ENCODE data around the gene SETD1A.
"Not testable (repeated sequence)": the region's sequence is repeated elsewhere in the genome, so short reads cannot be mapped to it uniquely, and the experiment has no call there.

The SETD1A gene

GRCh38 chr16:30998852-30999761, 41.6 kb downstream of the SETD1A start:
- DNase-seq (ENCODE audit: low read depth), result no peak

GRCh38 chr16:31000671-31001382, 43.3 kb downstream of the SETD1A start:
- DNase-seq (ENCODE audit: low read depth), result no peak

DNA sequence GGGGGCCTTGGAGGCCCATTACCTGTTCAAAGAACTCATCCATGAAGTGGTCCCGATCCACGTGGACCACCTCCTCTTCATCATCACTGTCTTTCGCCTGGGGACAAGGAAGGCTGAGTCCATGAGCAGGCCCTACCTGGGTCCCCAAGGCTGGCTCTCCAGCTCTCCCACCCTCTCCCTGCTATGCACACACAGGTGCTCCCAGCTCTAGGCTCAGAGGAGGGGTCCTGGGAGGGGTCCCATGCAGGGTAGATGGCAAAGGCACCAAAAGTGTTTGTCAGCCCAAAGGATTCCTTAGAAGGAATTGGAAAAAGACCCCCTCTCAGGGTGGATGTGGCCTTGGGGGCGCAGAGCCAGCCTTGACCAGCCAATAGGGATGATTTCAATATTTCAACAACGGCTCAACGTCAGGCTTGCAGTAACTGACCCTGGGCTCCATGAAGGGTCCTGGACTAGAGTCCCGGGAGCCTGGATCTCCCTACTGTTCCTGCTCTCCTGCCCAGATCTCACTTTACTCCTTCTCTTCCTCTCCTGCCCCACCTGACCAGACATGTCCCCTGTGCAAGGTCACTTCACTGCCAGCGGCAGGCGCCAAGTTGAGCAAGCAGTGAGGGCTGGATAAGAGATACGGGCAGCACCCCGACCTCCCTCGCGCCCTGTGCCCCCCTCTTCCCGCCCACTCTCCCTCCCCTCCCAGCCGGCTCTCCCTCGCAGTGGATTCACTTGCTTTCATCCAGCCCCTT, 44.1 kb downstream of the SETD1A start:
- no peak for DNase-seq (ENCODE audit: low read depth)

DNA sequence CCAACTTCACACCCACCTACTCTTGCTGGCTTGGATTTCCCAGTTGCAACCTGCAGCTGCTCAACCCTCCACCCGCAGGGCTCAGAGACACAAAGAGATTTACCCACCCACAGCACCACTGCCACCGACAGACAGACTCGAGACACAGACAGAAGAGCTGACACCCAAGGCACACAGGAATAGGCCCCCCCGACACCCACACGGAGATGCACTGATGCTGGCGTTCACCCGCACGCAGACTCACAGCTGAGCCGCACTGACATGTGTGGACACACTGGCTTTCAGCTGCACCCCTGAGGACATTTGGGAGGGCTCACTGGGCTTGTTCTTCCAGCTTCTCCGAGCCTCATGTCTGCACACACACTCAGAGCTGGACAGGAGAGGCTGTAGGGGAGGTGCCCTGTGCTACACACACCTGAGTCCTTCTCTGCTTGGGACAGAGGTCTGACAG, 44.7 kb downstream of the SETD1A start:
- no peak for DNase-seq (ENCODE audit: low read depth)

DNA sequence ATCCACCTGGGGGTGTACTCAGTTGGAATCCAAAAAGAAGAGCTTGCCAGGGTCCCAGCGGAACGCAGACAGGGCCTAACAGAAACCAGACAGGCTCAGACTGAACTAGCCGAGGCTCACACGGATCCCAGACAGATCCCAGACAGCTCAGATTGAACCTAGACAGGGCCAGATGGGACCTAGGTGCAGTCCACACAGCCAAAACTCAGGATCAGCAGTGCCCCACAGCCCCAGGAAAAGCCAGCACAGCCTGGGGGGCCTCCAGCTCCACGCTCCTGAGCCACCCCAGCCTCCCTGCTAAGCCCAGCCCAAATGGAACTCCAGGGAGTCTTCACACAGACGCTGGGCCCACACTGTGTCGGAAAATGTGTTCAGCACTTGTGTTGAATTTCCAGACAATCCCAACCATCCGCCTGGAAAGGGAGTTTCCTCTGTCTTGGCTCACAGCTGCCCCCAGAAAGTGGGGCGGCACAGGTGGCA, 45.3 kb downstream of the SETD1A start:
- no peak for DNase-seq (ENCODE audit: low read depth)

- DNase-seq (ENCODE audit: low read depth), result no peak
Observed at GRCh38 chr16:31003744-31004143, 46.2 kb downstream of the SETD1A start.

GRCh38 chr16:31004658-31005057, 47.1 kb downstream of the SETD1A start:
- no peak for DNase-seq (ENCODE audit: low read depth)

DNA sequence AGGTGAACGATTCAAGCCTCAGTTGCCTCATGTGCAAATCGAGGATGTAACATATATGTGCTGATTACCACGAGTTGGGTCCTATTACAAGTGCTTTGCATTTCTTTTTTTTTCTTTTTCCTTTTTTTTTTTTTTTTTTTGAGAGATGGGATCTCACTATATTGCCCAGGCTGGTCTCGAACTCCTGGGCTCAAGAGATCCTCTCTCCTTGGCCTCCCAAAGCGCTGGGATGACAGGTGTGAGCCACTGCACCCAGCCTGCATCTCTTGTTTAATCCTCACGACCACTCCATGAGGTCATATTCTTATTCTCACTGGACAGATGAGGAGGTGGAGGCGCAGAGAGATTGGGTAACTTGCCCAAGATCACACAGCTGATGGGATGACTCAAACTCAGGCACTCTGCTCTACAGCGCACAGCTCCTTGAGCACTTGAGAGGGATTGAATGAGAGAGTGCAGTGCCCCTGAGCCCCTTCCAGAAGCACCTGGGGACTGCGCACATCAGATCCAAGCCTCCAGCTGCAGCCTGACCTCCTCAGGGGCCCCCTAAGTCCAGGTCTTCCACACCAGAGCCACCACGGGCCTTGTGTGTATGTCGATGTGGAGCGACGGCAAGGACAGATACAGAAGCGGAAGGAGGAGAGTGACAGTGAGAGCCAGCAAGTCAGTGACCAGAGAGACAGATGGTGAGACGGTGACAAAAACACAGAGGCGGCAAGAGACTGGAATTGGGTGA, 48.0 kb downstream of the SETD1A start:
- no peak for DNase-seq (ENCODE audit: low read depth)

DNA sequence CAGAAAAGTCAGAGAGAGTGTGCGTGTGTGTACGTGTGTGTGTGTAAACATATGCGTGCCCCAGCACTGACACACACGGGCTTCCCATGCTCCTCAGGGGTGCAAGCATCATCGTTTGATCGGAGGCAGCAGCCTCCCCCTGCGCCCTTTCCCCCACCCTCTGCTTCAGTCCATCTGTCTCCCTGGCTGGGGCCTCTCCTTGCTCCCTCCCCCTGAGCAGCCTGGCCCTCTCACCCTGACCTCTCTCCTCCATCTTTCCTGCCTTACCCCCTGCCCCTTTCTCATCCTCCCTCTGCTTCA, 48.5 kb downstream of the SETD1A start:
- no peak for DNase-seq (ENCODE audit: low read depth)

- no peak for DNase-seq (ENCODE audit: low read depth)
Observed at GRCh38 chr16:31006589-31006988, 49.0 kb downstream of the SETD1A start.

DNA sequence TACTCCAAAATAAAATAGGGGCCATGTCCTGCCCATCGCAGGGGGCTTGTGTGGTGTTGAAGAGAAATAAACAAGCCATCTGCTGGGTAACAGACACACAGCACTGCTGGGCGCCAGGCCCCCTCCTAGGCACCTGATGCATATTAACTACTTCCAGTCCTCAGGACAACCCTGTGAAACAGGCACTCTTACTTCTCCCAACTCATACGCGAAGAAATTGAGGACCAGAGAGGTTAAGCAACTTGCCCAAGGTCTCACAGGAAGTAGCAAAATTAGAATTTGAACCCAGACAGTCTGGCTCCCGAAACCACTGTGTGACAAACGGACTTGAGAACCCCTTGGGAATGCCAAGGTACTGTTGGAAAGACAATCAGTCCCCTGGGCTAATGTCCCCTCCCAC, 50.1 kb downstream of the SETD1A start:
- DNase-seq (ENCODE audit: low read depth), result no peak

DNA sequence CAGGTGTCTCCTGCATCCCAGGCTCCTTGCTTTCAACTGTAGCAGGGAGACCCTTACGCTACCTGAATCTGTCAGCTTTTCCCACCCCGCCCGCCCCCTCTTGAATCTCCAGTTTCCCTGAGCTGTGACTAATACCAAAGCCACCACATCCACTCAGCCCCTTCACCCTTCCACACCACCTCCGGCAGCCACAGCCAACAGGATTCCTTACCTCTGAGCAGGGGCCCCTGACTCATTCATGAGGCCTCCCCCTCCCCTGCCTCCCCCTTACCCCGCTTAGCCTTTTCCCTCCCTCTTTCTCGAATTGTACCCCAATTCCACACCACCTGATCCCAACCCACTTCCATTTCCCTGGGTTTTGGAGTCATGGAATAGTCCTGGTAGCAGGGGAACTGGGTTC, 50.6 kb downstream of the SETD1A start:
- no peak for DNase-seq (ENCODE audit: low read depth)

GRCh38 chr16:31008551-31008950, 51.0 kb downstream of the SETD1A start:
- DNase-seq (ENCODE audit: low read depth), result no peak

GRCh38 chr16:31009120-31009519, 51.6 kb downstream of the SETD1A start:
- no peak for DNase-seq (ENCODE audit: low read depth)

DNA sequence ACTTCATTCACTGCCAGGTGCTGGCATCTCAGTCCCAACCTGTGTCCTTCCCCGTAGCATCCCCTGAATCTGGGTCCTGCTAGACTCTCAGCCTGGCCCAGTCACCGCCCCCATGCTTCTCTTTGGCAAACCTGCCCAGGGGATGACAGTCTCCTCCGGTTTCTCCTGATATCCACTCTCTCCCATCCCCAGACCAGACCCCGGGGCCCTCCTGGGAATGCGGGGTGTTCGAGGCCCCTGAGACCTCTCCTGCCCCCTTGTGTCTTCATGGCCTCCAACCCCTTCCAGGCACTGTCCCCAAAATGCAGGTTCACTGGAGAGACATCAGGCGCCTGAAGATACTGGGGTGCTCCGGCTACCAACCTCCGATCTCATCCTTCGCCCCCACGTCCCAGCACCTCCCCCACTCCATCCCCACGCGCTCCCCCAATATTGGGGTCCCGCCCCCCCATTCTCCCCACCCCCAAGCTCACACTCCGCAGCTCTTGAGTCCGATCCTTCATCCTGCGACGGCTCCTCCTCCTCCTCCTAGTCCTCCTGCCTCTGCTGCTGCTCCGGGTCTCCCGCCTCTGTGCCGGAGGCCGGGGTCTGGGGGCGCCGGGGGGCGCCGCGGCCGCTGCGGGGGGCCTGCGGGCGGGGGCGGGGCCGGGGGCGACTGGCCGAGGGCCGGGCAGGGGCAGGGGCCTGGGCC, 52.5 kb downstream of the SETD1A start:
- no peak for DNase-seq (ENCODE audit: low read depth)

DNA sequence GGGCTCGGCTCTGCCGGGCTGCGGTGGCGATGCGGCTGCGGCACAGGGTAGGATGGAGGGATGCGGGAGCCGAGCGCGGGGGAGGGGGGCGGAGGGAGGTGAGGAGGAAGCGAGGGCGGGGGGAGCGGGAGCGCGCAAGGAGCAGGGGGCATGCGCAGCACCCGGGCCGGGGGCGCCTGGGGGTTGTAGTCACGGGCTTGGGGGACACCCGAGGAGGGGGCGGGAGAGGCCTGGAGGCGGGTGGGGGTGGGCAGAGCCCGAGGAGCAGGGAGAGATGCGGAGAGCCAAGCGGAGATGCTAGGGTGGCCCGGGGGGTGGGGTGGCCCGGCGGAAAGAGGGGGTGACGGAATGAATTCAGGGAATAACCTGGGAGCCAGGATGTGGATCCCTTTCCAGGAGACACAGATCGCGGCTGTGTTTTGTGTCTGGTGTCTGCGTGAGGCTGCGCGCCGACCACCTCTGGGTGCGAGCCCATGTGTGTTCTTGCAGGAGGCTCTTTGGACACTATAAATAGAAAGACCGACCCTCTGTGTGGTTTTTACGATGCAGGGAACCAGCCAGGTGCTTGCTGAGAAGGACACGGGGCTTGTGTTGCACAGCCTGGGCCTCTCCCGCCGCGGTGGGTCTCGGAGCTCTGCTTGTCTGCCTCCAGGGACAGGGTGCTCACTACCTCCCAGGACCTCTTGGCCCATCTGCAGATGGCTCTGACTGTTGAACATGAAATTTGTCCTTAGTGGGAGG, 53.2 kb downstream of the SETD1A start, which contains the start of gene STX1B:
Gene STX1B (minus strand): TSS at position 54 of the 741 bp plus-strand sequence. CDS start 242 bp downstream, outside the sequence.
- DNase-seq (ENCODE audit: low read depth), result no peak

DNA sequence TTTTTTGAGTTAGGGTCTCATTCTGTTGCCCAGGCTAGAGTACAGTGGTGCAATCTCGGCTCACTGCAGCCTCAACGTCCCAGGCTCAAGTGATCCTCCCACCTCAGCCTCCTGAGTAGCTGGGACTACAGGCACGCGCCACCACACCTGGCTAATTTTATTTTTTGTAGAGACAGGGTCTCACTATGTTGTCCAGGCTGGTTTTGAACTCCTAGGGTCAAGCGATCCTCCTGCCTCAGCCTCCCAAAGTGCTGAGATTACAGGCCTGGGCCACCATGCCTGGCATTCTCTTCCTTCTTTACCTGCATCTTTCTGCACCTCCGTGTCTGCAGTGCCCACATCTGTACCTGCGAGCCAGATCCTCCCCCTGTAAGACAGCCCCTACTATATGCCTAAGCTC, 54.3 kb downstream of the SETD1A start:
- DNase-seq (ENCODE audit: low read depth), result not testable (repeated sequence)

DNA sequence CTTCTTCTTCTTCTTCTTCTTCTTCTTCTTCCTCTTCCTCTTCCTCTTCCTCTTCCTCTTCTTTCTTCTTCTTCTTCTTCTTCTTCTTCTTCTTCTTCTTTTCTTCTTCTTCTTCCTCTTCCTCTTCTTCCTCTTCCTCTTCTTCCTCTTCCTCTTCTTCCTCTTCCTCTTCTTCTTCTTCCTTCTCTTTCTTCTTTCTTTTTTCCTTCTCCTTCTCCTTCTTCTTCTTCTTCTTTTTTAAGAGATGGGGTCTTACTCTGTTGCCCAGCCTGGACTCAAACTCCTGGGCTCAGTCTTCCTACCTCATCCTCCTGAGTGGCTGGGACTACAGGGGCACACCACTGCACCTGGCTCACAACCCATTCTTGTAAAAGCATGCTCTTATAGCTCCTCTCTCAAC, 55.7 kb downstream of the SETD1A start:
- DNase-seq (ENCODE audit: low read depth), result not testable (repeated sequence)

DNA sequence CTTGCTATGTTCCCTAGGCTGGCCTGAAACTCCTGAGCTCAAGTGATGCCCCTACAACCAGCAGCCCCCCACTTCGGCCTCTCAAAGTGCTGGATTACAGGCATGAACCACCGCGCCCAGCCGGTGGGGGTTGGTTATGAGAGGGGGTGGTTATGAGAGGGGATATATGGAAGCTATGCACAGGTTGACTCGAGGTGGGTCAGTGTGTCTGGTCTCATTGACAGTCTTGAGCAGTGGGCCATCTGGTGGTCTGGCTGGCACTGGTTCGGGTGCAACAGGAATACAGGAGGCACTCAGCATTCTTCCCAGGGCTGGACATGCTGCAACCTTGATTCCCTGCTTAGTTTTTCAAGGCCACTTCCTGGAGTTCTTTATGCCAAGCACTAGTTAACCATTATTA, 58.5 kb downstream of the SETD1A start:
- DNase-seq (ENCODE audit: low read depth), result no peak

- DNase-seq (ENCODE audit: low read depth), result not testable (repeated sequence)
Observed at GRCh38 chr16:31017756-31018155, 60.2 kb downstream of the SETD1A start.

Data from fibroblast of the conjunctiva (primary cell).